COLO829 (cell line): ENCODE data around the gene CRYBG3.
A peak's percentile ranks its signal among the peaks of the same experiment; 100 is the strongest.

Experiments
- DNase-seq: peaks from one replicate; pipeline ENCODE4 v3.0.0; 2012; ENCODE audit warnings: low spot score

CRYBG3 gene

GRCh38 chr3:97974996-97975395 lies 153.2 kb downstream of the CRYBG3 start:
- DNase-seq = no peak

GRCh38 chr3:97975466-97975865 lies 153.7 kb downstream of the CRYBG3 start:
- DNase-seq = no peak

- no peak for DNase-seq
Measured at GRCh38 chr3:97979610-97980009, 157.8 kb downstream of the CRYBG3 start.

GRCh38 chr3:97981886-97982285 lies 160.1 kb downstream of the CRYBG3 start:
- DNase-seq = peak; percentile 68

- DNase-seq = peak; percentile 89
Measured at GRCh38 chr3:97983933-97984491, 162.2 kb downstream of the CRYBG3 start.

GRCh38 chr3:97987306-97987705 lies 165.5 kb downstream of the CRYBG3 start:
- no peak for DNase-seq

- no peak for DNase-seq
Measured at GRCh38 chr3:97988784-97989568, 167.2 kb downstream of the CRYBG3 start.

- DNase-seq = no peak
Measured at GRCh38 chr3:97990624-97991292, 168.9 kb downstream of the CRYBG3 start.

- DNase-seq = no peak
Measured at GRCh38 chr3:97991293-97991682, 169.5 kb downstream of the CRYBG3 start.

- DNase-seq = no peak
Measured at GRCh38 chr3:97992547-97993173, 170.8 kb downstream of the CRYBG3 start.

GRCh38 chr3:97993526-97993925 lies 171.7 kb downstream of the CRYBG3 start:
- DNase-seq = no peak

GRCh38 chr3:97994328-97994945 lies 172.6 kb downstream of the CRYBG3 start:
- DNase-seq = no peak
